ENCODE results near the gene PRPF40A. TPM values are rescaled to one million over a fixed set of nuclear protein-coding genes. Genes with fewer than 3 reads are reported as not detected.

PRPF40A gene
- total and polyA plus RNA-seq, 2 experiments from 2014 or later, result 101 to 125 TPM

- Histone ChIP-seq H3K9me3 (ENCODE audit: low read depth) (no peaks in the 10 kb centered on the region), H2AFZ (no peak overlapping the region), H3K27ac (no peak overlapping the region), H3K9me2 (replicated peaks; ENCODE audit: insufficient read depth) (no peaks in the 10 kb centered on the region), H3K79me2 (no peaks in the 10 kb centered on the region), H3K4me1 (ENCODE audit: insufficient read depth) (no peaks in the 10 kb centered on the region), H3K36me3 (replicated peaks; ENCODE audit: insufficient read depth, low read depth) (no peaks in the 10 kb centered on the region), H3K4me2 (no peak overlapping the region), H3K4me3 (no peak overlapping the region), H4K20me1 (ENCODE audit: insufficient read depth, poor library complexity, severe bottlenecking) (no peaks in the 10 kb centered on the region), H3K27me3 (no peaks in the 10 kb centered on the region)
- DNase-seq (ENCODE audit: low spot score), result no peak
- WGBS (ENCODE audit: low lambda C conversion rate, missing lambda C conversion rate), result 76% methylated on average over 13 of the region's 13 CpGs
- TF ChIP-seq CTCF (IDR thresholded peaks at IDR 0.05; ENCODE audit: poor library complexity) (no peak), EZH2phosphoT487 (IDR thresholded peaks at IDR 0.05; ENCODE audit: low read depth, severe bottlenecking, unreplicated experiment) (no peak), EZH2 (IDR thresholded peaks at IDR 0.05; ENCODE audit: borderline replicate concordance) (no peak)
Observed at GRCh38 chr2:152623076-152623740, 94.1 kb downstream of the PRPF40A start.

- Histone ChIP-seq H3K79me2 (no peaks in the 10 kb centered on the region), H3K4me2 (no peak overlapping the region), H3K27ac (no peak overlapping the region), H3K36me3 (replicated peaks; ENCODE audit: insufficient read depth, low read depth) (no peaks in the 10 kb centered on the region), H2AFZ (no peak overlapping the region), H3K4me1 (ENCODE audit: insufficient read depth) (peaks cover under 1% of the 10 kb centered on the region), H3K27me3 (no peaks in the 10 kb centered on the region), H4K20me1 (ENCODE audit: insufficient read depth, poor library complexity, severe bottlenecking) (no peaks in the 10 kb centered on the region), H3K4me3 (no peak overlapping the region), H3K9me3 (ENCODE audit: low read depth) (no peaks in the 10 kb centered on the region), H3K9me2 (replicated peaks; ENCODE audit: insufficient read depth) (no peaks in the 10 kb centered on the region)
- TF ChIP-seq EZH2 (IDR thresholded peaks at IDR 0.05; ENCODE audit: borderline replicate concordance) (no peak), EZH2phosphoT487 (IDR thresholded peaks at IDR 0.05; ENCODE audit: low read depth, severe bottlenecking, unreplicated experiment) (no peak), CTCF (IDR thresholded peaks at IDR 0.05; ENCODE audit: poor library complexity) (no peak)
- 94% methylated on average over 3 of the region's 3 CpGs for WGBS (ENCODE audit: low lambda C conversion rate, missing lambda C conversion rate)
- no peak for DNase-seq (ENCODE audit: low spot score)
Observed at GRCh38 chr2:152622219-152622618, 95.0 kb downstream of the PRPF40A start.

GRCh38 chr2:152620985-152621384 lies 96.3 kb downstream of the PRPF40A start:
- Histone ChIP-seq H4K20me1 (ENCODE audit: insufficient read depth, poor library complexity, severe bottlenecking) (no peaks in the 10 kb centered on the region), H3K9me2 (replicated peaks; ENCODE audit: insufficient read depth) (no peaks in the 10 kb centered on the region), H3K9me3 (ENCODE audit: low read depth) (no peaks in the 10 kb centered on the region), H3K4me2 (no peak overlapping the region), H3K36me3 (replicated peaks; ENCODE audit: insufficient read depth, low read depth) (no peaks in the 10 kb centered on the region), H2AFZ (no peak overlapping the region), H3K79me2 (no peaks in the 10 kb centered on the region), H3K27me3 (no peaks in the 10 kb centered on the region), H3K4me1 (ENCODE audit: insufficient read depth) (peaks cover 7% of the 10 kb centered on the region), H3K4me3 (no peak overlapping the region), H3K27ac (peak overlapping the region; percentile 34)
- DNase-seq (ENCODE audit: low spot score), result no peak
- TF ChIP-seq EZH2 (IDR thresholded peaks at IDR 0.05; ENCODE audit: borderline replicate concordance) (no peak), EZH2phosphoT487 (IDR thresholded peaks at IDR 0.05; ENCODE audit: low read depth, severe bottlenecking, unreplicated experiment) (no peak), CTCF (IDR thresholded peaks at IDR 0.05; ENCODE audit: poor library complexity) (no peak)
- WGBS (ENCODE audit: low lambda C conversion rate, missing lambda C conversion rate), result 93% methylated on average over 9 of the region's 9 CpGs
